ENCODE results near the gene USP17L12.
"Not testable (repeated sequence)": the region's sequence is repeated elsewhere in the genome, so short reads cannot be mapped to it uniquely, and the experiment has no call there.

DNA sequence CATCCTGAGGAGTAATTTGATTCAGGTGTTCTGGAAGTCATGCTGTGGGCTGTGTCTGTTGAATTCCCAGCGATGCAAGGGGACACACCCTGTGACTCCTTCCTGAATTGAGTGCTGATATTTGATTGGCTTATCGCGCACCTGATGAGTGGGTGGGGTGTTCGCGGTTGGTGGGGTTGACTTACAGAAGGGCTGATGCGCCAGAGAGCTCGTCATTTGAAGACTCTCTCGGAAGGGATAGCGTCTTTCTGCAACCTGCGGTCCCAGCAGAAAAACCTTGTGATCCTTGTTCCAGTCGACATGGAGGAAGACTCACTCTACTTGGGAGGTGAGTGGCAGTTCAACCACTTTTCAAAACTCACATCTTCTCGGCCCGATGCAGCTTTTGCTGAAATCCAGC lies 33.1 kb downstream of the USP17L12 start, which contains the start of gene USP17L19:
- TF ChIP-seq, protein P1, sequence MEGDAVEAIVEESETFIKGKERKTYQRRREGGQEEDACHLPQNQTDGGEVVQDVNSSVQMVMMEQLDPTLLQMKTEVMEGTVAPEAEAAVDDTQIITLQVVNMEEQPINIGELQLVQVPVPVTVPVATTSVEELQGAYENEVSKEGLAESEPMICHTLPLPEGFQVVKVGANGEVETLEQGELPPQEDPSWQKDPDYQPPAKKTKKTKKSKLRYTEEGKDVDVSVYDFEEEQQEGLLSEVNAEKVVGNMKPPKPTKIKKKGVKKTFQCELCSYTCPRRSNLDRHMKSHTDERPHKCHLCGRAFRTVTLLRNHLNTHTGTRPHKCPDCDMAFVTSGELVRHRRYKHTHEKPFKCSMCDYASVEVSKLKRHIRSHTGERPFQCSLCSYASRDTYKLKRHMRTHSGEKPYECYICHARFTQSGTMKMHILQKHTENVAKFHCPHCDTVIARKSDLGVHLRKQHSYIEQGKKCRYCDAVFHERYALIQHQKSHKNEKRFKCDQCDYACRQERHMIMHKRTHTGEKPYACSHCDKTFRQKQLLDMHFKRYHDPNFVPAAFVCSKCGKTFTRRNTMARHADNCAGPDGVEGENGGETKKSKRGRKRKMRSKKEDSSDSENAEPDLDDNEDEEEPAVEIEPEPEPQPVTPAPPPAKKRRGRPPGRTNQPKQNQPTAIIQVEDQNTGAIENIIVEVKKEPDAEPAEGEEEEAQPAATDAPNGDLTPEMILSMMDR (IDR thresholded peaks at IDR 0.05), result not testable (repeated sequence)
- not testable (repeated sequence) for TF ChIP-seq EZH2, EZH2phosphoT487 (IDR thresholded peaks at IDR 0.05)
